Fibroblast of mammary gland (primary cell): Measurements from ENCODE around the gene ELOB.

Experiments used
- DNase-seq: peaks from one replicate; pipeline ENCODE4 v3.0.0-alpha.2; 2010; ENCODE audit warnings: low read depth
- H3K4me3 ChIP-seq: 2 replicates; pipeline ENCODE4 v1.5.1; 2011; ENCODE audit warnings: low read depth, mild to moderate bottlenecking, low read length, moderate library complexity; ENCODE audit not compliant: control insufficient read depth
- TF ChIP-seq, protein P1 (sequence below): conservative IDR thresholded peaks from 2 replicates; pipeline ENCODE4 v1.5.1; 2011; ENCODE audit warnings: low read depth, low read length, inconsistent platforms; ENCODE audit not compliant: control insufficient read depth, insufficient read depth

The ELOB gene

DNA sequence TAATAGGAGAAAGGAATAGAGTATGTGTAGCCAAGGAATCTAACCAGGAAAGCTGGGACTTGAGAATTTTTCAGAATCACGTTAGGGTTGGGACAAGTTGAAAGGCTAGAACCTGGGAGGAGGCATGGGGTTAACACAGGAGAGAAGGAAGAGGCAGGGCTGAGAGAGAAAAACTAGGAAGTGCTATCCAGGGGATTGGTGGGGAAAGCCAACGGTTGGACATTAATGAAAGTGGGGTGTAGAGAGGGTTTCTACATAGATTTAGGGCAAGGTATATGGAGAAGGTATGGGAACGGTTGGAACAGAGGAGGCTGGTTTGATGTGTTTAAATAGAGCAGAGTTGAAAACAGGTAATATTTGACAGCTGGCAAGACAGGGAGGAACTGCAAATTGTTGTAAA is 21.9 kb downstream of the ELOB start:
- TF ChIP-seq, protein P1, sequence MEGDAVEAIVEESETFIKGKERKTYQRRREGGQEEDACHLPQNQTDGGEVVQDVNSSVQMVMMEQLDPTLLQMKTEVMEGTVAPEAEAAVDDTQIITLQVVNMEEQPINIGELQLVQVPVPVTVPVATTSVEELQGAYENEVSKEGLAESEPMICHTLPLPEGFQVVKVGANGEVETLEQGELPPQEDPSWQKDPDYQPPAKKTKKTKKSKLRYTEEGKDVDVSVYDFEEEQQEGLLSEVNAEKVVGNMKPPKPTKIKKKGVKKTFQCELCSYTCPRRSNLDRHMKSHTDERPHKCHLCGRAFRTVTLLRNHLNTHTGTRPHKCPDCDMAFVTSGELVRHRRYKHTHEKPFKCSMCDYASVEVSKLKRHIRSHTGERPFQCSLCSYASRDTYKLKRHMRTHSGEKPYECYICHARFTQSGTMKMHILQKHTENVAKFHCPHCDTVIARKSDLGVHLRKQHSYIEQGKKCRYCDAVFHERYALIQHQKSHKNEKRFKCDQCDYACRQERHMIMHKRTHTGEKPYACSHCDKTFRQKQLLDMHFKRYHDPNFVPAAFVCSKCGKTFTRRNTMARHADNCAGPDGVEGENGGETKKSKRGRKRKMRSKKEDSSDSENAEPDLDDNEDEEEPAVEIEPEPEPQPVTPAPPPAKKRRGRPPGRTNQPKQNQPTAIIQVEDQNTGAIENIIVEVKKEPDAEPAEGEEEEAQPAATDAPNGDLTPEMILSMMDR: no peak
- DNase-seq: no peak
- H3K4me3 ChIP-seq: peak overlapping the region; percentile 1

GRCh38 chr16:2753733-2754020 is 23.4 kb downstream of the ELOB start:
- H3K4me3 ChIP-seq: peak overlapping the region; percentile 95
- TF ChIP-seq, protein P1: no peak
- DNase-seq: peak; percentile 18

GRCh38 chr16:2752850-2753732 is 24.0 kb downstream of the ELOB start:
- TF ChIP-seq, protein P1: no peak
- peak overlapping the region; percentile 95 for H3K4me3 ChIP-seq
- DNase-seq: peak; percentile 79

DNA sequence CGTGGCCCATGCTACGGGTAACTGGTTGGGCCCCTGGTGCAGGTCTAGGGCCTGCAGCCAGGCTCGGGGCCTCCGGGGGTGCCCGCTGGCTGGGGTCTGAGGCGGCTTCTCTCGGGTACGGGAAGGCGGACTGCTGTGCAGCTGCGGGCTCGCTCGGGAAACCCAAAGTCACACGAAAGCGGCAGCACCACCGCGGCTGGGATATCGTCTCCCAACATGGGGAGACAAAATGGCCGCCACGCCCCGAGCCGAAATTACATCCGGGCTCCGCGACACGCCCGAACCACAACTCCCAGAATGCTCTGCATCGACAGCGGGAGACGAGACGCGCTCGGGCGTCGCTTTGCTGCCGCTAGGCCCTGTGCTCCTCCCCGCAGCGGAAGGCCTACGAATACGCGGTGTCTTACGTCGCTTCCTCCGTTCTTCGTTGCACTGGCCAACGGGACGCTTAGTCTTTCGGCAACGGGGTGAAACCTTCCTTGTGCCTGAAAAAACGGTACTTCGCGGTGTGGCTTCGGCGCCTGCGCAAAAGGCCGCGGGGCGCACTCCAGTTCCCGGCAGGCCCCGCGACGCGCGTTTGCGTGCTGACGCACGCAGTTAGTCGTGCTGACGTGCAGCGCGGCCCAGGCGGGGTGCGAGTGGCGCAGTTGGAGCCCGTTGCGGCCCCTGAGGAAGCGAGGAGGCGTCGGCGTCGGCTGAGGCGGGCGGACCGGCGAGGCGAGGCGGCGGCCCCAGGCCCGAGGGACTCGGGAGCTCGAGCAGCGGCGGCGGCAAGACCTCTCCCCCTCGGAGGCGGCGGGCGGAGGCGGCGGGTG is 24.8 kb downstream of the ELOB start, which contains the start of gene SRRM2:
SRRM2 (plus strand) TSS at position 604 of the 815 bp plus-strand sequence. CDS start 3,727 bp downstream, outside the sequence.
- TF ChIP-seq, protein P1: no peak
- DNase-seq: peak; percentile 94
- peak within 1 kb of the TSS; percentile 95 for H3K4me3 ChIP-seq

DNA sequence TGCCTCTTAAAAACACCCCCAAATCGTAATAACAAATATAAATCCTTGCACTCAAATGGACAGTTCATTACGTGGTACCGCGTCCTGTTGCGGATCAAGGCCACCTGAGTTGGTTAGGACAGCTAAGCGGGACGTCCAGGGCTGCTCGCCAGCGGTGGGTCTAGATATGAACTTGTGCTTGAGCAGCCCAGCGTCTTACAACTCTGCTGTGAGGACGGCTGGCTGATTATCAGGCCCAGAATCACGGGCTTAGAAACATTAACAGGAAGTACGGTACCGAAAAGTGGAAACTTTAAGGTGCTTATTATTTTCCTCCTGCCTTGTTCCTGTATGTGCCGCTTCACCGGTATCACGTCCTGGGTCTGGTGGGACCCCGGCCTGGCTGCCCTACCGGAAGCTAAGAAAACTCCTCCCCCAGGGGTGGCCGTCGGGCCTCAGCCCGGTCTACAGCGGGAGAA is 25.5 kb downstream of the ELOB start:
- TF ChIP-seq, protein P1: no peak
- DNase-seq: peak; percentile 33
- peak overlapping the region; percentile 95 for H3K4me3 ChIP-seq

DNA sequence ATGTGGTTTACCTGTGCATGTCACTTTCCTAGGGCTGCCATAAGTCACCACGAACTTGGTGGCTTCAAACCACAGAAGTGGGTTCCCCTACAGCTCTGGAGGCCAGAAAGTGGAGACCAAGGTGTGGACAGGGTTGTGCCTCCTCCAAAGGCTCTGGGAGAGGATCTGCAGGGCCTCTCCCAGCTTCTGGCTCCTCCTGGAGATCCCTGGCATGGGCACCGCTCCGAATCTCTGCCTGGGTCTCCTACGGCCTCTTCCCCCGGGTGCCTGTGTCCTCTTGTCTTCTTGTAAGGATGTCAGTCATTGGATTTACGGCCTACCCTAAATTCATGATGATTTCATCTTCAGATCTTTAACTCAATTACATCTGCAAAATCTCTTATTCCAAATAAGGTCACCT is 27.1 kb downstream of the ELOB start:
- TF ChIP-seq, protein P1: no peak
- no peak overlapping the region for H3K4me3 ChIP-seq
- DNase-seq: no peak
